ENCODE results near the gene FOXF2.

Gene FOXF2

GRCh38 chr6:1391800-1392309 lies 2.5 kb downstream of the FOXF2 start:
- no peak for DNase-seq

- DNase-seq = no peak
Observed at GRCh38 chr6:1392813-1393640, 3.7 kb downstream of the FOXF2 start.

DNA sequence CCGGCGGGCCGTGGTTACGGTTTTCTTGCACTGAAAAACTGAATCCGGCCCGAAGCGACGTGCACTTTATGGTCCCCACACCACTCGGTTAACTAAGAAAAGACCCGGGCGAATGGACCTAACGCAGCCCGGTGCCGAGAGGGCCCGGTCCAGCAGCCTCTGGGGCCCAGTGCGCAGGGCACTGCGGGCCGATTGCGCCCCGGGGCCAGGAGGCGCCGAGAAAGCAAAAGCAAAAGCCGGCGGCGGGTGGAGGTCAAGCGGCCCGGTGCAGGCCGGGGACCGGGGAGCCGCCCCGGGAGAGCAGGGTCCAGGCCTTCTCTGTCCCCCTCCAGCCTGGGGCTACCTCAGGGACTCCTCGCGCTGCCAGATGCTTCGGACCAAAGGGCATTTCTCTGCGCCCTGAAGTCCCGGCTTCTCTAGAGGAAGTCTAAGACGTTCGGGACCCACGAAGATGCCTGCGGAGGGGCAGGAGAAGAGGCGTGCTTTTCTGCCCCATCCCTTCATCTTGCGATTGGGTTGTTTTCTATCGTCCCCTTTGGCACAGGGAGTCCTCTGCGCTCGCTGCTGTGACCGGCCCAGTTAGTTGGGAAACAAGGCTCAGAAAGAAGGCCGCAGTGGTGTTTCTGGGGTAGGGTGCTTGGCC lies 4.4 kb downstream of the FOXF2 start:
- DNase-seq = peak in 1 of 3 donors; percentile 36

DNA sequence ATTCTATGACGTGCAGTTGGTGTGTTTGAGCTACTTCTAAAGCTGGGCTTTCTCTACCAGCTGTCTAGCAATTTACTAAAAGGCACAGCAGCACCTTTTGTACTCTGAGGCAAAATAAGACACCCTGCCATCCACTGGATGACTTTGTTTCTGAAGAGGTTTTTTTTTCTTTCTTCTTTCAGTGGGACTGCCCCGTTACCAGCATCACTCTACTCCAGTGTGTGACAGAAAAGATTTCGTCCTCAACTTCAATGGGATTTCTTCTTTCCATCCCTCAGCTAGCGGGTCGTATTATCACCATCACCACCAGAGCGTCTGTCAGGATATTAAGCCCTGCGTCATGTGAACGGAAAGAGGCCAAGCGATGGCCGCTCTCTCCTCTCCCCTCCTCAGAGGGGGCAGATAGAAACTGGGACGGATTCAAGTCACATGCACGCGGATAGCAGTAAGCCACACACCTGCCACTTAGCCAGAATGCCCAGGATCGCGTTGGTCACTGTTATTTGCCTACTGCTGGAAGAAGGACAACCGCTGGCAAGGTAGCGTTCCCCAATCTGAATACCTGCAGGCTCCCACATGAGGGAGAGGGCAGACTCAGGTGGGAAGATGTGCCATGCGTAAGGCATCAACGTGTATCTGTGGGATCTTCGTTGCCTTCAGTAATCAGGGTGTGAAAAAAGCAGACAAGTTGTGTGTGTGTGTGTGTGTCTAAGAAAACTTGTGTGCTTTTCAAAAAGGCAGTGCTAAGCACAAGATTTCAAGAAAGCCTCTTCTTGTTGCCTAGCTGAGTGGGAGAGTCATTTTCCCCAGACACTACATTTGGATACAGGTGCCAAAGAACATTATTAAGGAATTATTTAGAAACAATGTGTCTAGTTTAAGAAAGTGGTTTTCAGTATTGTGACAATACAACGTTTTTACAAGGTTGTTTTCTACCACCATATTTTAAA lies 5.4 kb downstream of the FOXF2 start:
- no peak for DNase-seq

GRCh38 chr6:1395506-1395905 lies 6.1 kb downstream of the FOXF2 start:
- DNase-seq = no peak

DNA sequence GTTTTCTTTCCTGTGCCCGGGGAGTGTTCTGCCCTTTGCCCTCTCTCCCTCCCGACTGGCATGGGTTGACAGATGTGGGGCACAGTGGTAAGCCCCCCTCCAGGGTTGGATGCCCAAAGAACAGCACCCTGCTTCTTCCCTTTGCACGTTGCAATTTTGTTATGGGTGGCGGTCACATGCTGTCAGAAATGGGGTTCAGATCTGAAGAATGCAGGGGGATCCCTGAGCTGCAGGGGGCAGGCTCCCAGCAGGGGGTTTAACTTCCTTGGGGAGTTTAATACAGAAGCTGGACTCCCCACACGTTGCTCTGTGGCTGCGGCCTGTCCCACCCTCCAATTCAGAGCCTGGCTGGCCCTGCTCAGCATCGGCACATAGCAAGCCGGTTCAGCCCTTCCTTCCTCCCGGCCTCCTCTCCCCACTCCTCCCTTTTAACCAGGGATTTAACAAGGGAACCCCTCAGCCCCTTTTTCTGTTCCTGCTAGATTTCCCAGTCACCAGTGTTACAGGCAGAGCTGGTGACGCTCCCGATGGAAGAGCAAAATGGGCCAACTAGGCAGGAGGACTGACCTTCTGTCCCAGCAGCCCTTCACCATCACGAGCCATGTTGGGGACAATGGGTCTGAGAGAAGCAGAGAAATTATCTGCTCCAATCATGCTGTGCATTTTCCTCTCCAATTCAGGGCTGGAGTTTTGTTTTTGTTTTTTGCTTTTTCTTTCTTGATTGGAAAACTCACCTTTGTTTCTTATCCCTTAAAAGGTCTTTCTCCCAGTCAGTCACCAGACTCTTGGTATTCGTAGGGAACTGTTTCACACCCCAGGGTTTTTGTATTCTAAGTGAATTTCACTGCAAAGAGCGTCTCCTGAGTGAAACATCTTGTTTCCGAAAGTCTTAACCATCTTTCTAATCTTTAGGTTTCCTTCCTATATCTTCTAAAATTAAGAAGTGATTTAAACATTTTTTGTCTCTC lies 6.8 kb downstream of the FOXF2 start:
- no peak for DNase-seq

DNA sequence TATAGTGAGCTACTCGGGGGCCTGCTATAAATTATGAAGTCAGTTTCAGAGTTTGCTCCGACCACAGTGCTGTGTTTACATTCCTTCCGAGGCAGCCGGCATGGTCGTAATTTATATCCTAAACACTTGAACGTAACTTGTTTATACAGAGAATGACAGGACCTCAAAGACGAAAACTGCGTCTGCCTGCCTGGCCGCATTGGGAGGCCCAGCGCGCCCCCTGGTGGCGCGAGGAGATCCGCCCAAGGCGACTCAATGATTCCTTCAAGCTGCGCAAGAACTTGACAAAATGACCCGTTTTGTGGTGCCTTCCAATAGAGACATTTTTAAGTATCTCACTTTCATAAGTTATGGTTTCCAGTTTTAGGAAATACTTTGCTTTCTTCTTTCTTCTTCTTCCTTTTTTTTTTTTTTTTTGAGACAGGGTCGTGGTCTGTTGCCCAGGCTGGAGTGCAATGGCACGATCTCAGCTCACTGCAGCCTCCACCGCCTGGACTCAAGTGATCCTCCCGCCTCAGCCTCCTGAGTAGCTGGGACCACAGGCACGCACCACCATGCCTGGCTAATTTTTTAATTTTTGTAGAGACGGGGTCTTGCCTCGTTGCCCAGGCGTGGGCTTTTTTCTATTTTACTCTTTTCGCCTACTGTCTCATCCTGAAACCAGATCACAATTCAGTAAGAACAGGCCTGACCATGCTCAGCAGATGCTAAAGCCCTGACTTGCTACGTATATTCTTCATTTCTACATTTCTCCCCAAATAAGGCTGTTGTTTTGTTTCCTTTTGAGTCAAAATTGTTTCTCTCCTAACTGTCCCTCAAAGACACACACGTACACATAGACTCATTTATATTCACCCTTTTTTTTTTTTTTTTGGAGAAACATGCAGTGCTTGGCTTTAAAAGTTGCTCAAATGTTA lies 7.8 kb downstream of the FOXF2 start:
- DNase-seq = peak; percentile 77 to 92 (median 90)

DNA sequence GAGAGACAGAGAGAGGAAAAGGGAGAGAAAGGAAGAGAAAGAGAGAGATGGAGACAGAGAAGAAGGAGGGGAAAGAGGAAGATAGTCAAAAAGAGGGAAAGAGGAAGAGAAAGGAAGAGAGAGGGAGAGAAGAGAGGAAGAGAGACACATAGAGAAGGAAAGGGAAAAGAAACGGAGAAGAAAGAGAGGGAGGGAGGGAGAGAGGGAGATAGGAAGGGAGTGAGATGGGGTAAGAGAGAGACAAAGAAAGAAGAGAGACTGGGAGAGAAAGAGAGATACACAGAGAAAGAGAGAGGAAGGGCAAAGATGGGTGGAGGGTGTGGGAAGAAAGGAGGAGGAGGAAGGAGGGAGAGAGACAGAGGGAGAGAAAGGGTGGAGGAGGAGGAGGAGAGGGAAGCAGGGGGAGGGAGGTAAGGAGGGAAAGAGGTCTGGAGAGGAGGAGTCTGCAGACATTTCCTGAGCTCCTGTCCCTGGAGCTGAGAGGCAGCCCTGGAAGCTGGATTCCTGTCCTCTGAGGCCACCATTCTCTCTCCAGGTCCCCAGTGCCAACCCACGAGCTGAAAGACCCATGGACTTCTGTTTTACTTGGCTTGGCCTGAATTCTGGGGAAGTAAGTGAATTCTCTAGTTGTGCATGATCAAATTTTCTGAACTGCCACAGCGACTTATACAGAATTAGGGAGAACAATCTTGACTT lies 9.9 kb downstream of the FOXF2 start:
- DNase-seq = no peak

DNA sequence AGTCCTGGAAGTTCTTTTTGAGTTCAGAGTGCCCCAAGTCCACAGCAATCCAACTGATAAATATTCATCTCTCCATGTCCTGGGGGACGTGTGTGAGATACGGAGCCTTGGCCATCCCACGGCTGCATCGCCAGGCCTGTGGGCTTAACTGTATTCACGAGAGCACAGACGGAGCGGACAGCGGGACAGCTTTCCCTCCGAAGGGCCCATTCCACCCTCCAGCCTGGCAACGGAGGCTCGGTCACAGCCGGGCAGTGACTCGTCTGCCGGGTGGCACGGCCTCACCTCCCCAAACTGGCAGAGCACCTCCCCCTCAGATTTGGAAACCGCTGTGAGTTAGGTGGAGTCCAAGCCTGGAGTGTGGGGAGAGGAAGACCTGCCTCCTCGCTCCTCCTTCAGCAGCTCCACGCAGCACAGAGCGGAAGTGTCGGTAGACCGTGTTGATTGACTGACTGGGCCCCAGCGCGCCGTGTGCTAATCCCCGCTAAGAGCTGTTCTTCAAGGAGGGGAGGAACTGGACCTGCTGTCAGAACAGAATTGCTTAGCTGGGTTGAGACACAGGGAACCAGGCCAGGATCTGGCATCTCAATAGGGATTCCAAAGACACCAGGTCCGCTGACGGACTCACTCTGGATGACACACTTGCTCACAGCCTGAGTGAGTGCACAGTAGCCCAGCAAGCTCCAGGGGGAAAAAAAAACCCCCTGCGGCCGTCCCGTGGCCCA lies 10.9 kb downstream of the FOXF2 start:
- no peak for DNase-seq

DNA sequence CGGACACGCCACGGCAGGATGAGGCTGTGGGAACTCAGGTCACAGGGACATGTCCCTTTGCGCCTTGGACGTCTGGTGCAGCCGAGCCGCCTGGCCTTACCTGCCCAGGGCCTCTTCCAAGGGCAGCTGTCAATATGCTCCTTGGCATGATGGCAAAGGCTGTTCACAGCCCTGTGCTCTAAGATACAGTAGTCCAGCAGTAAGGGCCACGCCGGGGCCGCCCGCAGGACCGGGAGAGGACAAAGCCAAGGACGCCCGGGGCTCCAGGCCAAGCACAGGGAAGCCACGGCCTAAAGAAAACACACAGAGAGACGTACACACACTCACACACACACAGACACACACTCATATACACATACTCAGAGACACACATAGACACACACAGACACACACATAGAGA lies 13.0 kb downstream of the FOXF2 start:
- DNase-seq = no peak

GRCh38 chr6:1402868-1403267 lies 13.5 kb downstream of the FOXF2 start:
- no peak for DNase-seq

GRCh38 chr6:1403851-1404712 lies 14.7 kb downstream of the FOXF2 start:
- DNase-seq = peak; percentile 82 to 89 (median 83)

- no peak for DNase-seq
Observed at GRCh38 chr6:1404713-1405098, 15.3 kb downstream of the FOXF2 start.

DNA sequence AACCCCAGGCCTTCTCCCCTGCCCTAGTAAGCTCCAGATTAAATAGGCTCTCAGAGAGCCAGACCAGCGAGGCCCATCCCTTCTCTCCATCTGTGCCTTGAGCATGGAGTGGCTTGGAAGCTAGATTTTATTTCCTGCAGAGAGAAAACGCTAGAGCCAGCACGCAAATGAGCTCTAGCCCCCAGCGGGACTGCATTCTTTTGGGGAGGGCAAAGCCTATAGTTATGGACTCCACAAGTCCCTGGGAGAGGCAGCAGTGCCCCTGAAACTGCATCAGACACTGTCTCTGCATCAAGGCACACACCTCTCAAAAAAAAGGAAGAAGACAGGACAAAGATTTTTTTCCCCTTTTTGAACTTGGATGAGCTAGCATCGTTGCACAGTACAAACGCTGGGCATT lies 15.8 kb downstream of the FOXF2 start:
- DNase-seq = no peak

- peak; percentile 52 to 81 (median 72) for DNase-seq
Observed at GRCh38 chr6:1406306-1407072, 17.1 kb downstream of the FOXF2 start.

DNA sequence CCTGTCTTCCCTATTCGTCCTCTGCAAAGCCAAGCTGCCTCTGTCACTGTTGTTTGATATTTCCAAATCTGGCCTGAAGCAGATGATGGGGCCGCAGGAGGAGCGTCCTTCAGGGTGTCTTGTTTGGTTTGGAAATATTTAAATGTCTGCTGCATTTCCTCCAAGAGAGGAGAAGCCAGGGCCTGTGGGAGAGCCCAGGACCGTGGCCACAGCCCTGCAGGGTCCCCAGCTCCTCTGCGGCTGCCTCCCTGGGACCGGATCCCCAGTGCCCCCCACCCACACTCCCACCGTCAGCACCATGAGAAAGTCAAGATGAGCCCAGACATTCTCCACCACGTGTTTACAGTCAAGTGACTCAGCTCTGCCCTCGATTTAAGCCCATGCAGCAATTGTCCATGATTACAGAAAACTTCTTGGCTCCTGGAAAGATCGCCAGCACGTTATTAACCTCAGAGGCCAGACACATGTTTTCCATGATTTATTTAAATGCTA lies 18.2 kb downstream of the FOXF2 start:
- DNase-seq = peak in 1 of 3 donors; percentile 31

DNA sequence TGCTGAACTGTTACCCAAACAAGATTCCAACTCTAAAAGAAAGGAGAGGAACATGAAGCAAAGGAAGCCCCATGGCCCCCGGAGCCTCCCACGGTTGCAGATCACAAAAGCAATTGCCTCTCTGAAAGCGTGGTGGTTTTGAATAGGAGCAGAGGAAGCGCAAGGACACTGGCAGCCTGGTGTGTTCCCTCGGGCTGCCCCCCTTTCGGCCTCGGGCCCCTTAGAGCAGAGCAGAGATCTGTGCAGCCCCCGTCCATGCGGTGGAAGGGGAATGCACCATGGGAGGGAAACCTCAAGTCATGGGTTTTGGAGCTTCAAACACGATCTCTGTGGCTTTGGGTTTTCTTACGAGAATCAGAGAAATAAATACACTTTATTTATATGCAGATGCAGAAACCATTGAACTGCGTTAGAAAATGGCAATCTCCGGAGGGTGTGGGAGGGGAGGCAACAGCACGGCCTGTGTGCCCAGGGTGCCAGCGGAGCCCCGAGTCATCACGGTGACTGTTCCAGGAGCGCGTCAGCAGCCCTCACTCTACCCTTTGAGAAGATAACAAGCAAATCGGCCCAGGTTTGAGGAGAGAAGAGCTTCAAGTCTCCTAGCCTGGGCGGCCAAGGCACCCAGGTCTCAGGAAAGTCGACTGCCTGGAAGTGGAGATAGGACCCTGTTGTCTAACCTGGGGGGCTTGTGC lies 20.5 kb downstream of the FOXF2 start:
- DNase-seq = no peak
